K562 (cell line): ENCODE measurements around the gene EML2. TPM values are rescaled to one million over a fixed set of nuclear protein-coding genes. Genes with fewer than 3 reads are reported as not detected.

ENCODE experiments used
- ARNT ChIP-seq, 2 experiments: fragments of 450-650 bp; IDR thresholded peaks; 2 replicates each; pipeline ENCODE4 v1.6.1; 2016; ENCODE audit warnings: mild to moderate bottlenecking in 1 of 2
- ESRRA ChIP-seq: fragments of 450-650 bp; IDR thresholded peaks from 2 replicates; pipeline ENCODE4 v1.6.1; 2014; ENCODE audit warnings: low read depth, mild to moderate bottlenecking, moderate library complexity, borderline replicate concordance
- HDAC1 ChIP-seq, 2 experiments: fragments of 450-650 bp; IDR thresholded peaks; 2 replicates each; pipeline ENCODE4 v1.6.1; 2016 to 2017; ENCODE audit warnings: inconsistent platforms in 1 of 2, mild to moderate bottlenecking in 1 of 2, moderate library complexity in 1 of 2
- MTA1 ChIP-seq: fragments of 450-650 bp; IDR thresholded peaks from 2 replicates; pipeline ENCODE4 v1.6.1; 2017; ENCODE audit warnings: borderline replicate concordance
- NFE2 ChIP-seq: IDR thresholded peaks from 2 replicates; pipeline ENCODE4 v1.6.1; 2014; ENCODE audit warnings: antibody characterized with exemption, low read depth
- NFIX ChIP-seq: fragments of 250-450 bp; sonication (Bioruptor Pico); IDR thresholded peaks from 2 replicates; pipeline ENCODE4 v1.4.0; 2020; ENCODE audit warnings: low read depth, mild to moderate bottlenecking, moderate library complexity
- NONO ChIP-seq, 2 experiments: fragments of 200-400 bp in 1 of 2; fragments of 450-650 bp in 1 of 2; formaldehyde crosslinking in 1 of 2; IDR thresholded peaks; 2 replicates each; pipeline ENCODE4 v1.6.1; 2017; ENCODE audit warnings: low read depth in 2 of 2, mild to moderate bottlenecking in 2 of 2, moderate library complexity in 2 of 2, low read length in 1 of 2
- NR4A1 ChIP-seq, 2 experiments: fragments of 250-450 bp in 1 of 2; fragments of 450-650 bp in 1 of 2; sonication (Bioruptor Pico) in 1 of 2; IDR thresholded peaks; 2 replicates each; pipeline versions ENCODE4 v1.4.0 to v1.6.1; 2016 to 2020; ENCODE audit warnings: mild to moderate bottlenecking in 2 of 2, missing compliant biosample characterization in 1 of 2, missing genetic modification characterization in 1 of 2, moderate library complexity in 1 of 2
- PHF8 ChIP-seq: fragments of 200-600 bp; sonication (generic); IDR thresholded peaks from 2 replicates; pipeline ENCODE4 v1.6.1; 2012; ENCODE audit warnings: mixed run types, mild to moderate bottlenecking, inconsistent platforms, low read length, moderate library complexity, borderline replicate concordance
- RFX5 ChIP-seq: IDR thresholded peaks from 2 replicates; pipeline ENCODE4 v1.6.1; 2011; ENCODE audit warnings: low read depth, mild to moderate bottlenecking, improper control_type of control experiment, low read length
- XRCC4 ChIP-seq: IDR thresholded peaks from one replicate; pipeline ENCODE4 v1.6.1; 2011; ENCODE audit not compliant: insufficient read depth, insufficient read length; ENCODE audit errors: extremely low read depth
- ZNF175 ChIP-seq: fragments of 200-800 bp; sonication (Bioruptor generic); IDR thresholded peaks from 2 replicates; pipeline ENCODE4 v1.6.1; 2016; ENCODE audit warnings: low read depth, mild to moderate bottlenecking, missing genetic modification characterization, missing compliant biosample characterization
- ZNF197 ChIP-seq: fragments of 200-800 bp; sonication (Bioruptor generic); IDR thresholded peaks from 2 replicates; pipeline ENCODE4 v1.6.1; 2016; ENCODE audit warnings: low read depth, missing genetic modification characterization, missing compliant biosample characterization
- ZSCAN29 ChIP-seq: fragments of 450-650 bp; IDR thresholded peaks from 2 replicates; pipeline ENCODE4 v1.6.1; 2017
- polyA plus RNA-seq, 8 experiments: library from polyadenylated mRNA; depleted of rRNA in 4 of 8; stranded (reverse) in 5 of 8; unstranded in 3 of 8; fragments of >200 nt; fragmentation: Nextera tagmentation in 2 of 8; fragmentation: Illumina TruSeq in 1 of 8; extraction: Ambion mirVana in 2 of 8; extraction: Trizol in 1 of 8; gene quantifications; 2 replicates each; pipeline versions ENCODE4 v1.2.1 to v1.2.3, GENCODE V29; 2011 to 2014; ENCODE audit warnings: inconsistent platforms in 1 of 8, missing spikeins in 1 of 8
- total RNA-seq, 7 experiments: library from RNA; depleted of rRNA in 6 of 7; stranded (reverse); fragments of >200 nt in 6 of 7; fragmentation: Illumina TruSeq in 2 of 7; extraction: Trizol in 2 of 7; gene quantifications; 2 replicates each; pipeline versions ENCODE4 v1.2.1 to v1.2.3, GENCODE V29; 2011 to 2021; ENCODE audit warnings: low replicate concordance in 1 of 7
- TF ChIP-seq, protein P1 (sequence below): sonication (generic); formaldehyde crosslinking; IDR thresholded peaks from 2 replicates; pipeline ENCODE4 v1.8.0; 2022; ENCODE audit warnings: mild to moderate bottlenecking, missing genetic modification reagents
- TF ChIP-seq, protein P2 (sequence below): fragments of 200-800 bp; sonication (Bioruptor generic); IDR thresholded peaks from 2 replicates; pipeline ENCODE4 v1.6.1; 2017; ENCODE audit warnings: missing genetic modification characterization, missing compliant biosample characterization
- TF ChIP-seq, protein P3 (sequence below): fragments of 450-650 bp; IDR thresholded peaks from 2 replicates; pipeline ENCODE4 v1.6.1; 2014; ENCODE audit warnings: low read depth, mild to moderate bottlenecking, moderate library complexity, borderline replicate concordance

Gene EML2
- total and polyA plus RNA-seq, 9 of the 15 experiments (the other 6 are each of a cell fraction or from before 2014, with no cell fraction given), result 2.6 to 69.6 (median 24.8) TPM

DNA sequence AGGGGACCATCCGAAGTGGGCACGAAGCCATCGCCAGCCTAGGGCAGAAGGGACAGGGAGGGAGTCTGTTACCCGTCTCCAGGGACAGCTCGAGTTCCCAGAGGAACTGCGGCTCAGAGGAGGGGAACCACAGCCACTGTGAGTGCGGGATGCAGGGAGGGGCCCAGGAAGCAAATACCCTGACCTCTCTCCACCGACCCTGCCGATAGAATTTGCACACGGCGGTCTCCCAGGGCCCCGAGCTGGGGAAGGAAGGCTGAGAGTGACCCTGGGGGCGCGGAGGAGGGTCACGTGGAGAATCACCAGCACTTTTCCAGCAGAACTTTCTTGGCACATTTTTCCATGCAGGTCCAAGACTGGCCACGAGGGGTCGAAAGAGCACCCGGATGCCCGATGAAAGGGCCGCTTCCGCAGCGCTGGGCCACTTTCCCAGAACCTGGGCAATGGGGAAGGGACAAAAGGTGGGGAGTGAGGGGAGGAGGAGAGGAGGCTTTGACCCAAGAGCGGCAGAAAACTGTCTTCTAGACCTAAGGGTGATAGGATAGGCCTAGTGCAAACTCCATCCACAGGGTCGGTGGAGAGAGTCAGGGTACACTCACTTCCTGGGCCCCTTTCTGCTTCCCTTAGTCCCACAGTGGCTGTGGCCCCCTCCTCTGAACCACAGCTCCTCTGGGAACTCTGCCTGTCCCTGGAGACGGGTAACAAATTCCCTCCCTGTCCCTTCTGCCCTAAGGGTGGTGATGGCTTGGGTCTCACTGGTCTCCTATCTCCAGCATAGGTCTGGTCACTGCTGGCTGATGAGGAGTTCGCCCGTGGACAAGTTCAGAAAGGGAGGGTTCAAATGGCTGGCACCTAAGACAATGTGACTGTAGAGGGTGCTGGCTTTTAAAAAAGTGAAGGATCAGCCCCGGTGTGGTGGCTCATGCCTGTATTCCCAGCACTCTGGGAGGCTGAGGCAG lies 31.8 kb downstream of the EML2 start (continued):
- TF ChIP-seq ARNT (IDR thresholded peaks at IDR 0.05) (no peak), NFE2 (no peak), HDAC1 (IDR thresholded peaks at IDR 0.05) (peak in 1 of 2 experiments; percentile 16; a peak in 1 of 4 replicates), ZNF175 (CRISPR knock-in tag) (no peak), MTA1 (no peak), ZNF197 (CRISPR knock-in tag) (no peak), PHF8 (peak; percentile 28; the same call in 1 of the 2 replicates), ZSCAN29 (no peak), NR4A1 (CRISPR knock-in tag; IDR thresholded peaks at IDR 0.05) (no peak), NR4A1 (tag; IDR thresholded peaks at IDR 0.05) (0 out of 2 replicates have a peak, but pooled peaks have one; percentile 20), RFX5 (no peak), XRCC4 (no peak), NFIX (CRISPR knock-in tag) (no peak), NONO (IDR thresholded peaks at IDR 0.05; ENCODE audit: low read depth in 2 of 2, low read length in 1 of 2) (no peak), ESRRA (peak; percentile 64; the same call in 1 of the 2 replicates)
- TF ChIP-seq, protein P1, sequence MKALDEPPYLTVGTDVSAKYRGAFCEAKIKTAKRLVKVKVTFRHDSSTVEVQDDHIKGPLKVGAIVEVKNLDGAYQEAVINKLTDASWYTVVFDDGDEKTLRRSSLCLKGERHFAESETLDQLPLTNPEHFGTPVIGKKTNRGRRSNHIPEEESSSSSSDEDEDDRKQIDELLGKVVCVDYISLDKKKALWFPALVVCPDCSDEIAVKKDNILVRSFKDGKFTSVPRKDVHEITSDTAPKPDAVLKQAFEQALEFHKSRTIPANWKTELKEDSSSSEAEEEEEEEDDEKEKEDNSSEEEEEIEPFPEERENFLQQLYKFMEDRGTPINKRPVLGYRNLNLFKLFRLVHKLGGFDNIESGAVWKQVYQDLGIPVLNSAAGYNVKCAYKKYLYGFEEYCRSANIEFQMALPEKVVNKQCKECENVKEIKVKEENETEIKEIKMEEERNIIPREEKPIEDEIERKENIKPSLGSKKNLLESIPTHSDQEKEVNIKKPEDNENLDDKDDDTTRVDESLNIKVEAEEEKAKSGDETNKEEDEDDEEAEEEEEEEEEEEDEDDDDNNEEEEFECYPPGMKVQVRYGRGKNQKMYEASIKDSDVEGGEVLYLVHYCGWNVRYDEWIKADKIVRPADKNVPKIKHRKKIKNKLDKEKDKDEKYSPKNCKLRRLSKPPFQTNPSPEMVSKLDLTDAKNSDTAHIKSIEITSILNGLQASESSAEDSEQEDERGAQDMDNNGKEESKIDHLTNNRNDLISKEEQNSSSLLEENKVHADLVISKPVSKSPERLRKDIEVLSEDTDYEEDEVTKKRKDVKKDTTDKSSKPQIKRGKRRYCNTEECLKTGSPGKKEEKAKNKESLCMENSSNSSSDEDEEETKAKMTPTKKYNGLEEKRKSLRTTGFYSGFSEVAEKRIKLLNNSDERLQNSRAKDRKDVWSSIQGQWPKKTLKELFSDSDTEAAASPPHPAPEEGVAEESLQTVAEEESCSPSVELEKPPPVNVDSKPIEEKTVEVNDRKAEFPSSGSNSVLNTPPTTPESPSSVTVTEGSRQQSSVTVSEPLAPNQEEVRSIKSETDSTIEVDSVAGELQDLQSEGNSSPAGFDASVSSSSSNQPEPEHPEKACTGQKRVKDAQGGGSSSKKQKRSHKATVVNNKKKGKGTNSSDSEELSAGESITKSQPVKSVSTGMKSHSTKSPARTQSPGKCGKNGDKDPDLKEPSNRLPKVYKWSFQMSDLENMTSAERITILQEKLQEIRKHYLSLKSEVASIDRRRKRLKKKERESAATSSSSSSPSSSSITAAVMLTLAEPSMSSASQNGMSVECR, result no peak; the same call in 1 of the 2 replicates
- TF ChIP-seq, protein P2, sequence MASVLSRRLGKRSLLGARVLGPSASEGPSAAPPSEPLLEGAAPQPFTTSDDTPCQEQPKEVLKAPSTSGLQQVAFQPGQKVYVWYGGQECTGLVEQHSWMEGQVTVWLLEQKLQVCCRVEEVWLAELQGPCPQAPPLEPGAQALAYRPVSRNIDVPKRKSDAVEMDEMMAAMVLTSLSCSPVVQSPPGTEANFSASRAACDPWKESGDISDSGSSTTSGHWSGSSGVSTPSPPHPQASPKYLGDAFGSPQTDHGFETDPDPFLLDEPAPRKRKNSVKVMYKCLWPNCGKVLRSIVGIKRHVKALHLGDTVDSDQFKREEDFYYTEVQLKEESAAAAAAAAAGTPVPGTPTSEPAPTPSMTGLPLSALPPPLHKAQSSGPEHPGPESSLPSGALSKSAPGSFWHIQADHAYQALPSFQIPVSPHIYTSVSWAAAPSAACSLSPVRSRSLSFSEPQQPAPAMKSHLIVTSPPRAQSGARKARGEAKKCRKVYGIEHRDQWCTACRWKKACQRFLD (CRISPR knock-in tag), result no peak
- TF ChIP-seq, protein P3, sequence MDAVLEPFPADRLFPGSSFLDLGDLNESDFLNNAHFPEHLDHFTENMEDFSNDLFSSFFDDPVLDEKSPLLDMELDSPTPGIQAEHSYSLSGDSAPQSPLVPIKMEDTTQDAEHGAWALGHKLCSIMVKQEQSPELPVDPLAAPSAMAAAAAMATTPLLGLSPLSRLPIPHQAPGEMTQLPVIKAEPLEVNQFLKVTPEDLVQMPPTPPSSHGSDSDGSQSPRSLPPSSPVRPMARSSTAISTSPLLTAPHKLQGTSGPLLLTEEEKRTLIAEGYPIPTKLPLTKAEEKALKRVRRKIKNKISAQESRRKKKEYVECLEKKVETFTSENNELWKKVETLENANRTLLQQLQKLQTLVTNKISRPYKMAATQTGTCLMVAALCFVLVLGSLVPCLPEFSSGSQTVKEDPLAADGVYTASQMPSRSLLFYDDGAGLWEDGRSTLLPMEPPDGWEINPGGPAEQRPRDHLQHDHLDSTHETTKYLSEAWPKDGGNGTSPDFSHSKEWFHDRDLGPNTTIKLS, result 0 out of 2 replicates have a peak, but pooled peaks have one; percentile 21
